22Rv1 (cell line): ENCODE measurements around the gene CDC123.

Source experiments
- H3K27ac ChIP-seq: fragments of 450-650 bp; 2 replicates; pipeline ENCODE4 v1.5.1; 2017
- ZFX ChIP-seq: fragments of 450-650 bp; IDR thresholded peaks from 2 replicates; pipeline ENCODE4 v1.6.1; 2017; ENCODE audit warnings: antibody characterized with exemption, borderline replicate concordance
- TF ChIP-seq, protein P1 (sequence below): fragments of 450-650 bp; IDR thresholded peaks from 2 replicates; pipeline ENCODE4 v1.5.1; 2017; ENCODE audit warnings: mild to moderate bottlenecking

CDC123 gene

DNA sequence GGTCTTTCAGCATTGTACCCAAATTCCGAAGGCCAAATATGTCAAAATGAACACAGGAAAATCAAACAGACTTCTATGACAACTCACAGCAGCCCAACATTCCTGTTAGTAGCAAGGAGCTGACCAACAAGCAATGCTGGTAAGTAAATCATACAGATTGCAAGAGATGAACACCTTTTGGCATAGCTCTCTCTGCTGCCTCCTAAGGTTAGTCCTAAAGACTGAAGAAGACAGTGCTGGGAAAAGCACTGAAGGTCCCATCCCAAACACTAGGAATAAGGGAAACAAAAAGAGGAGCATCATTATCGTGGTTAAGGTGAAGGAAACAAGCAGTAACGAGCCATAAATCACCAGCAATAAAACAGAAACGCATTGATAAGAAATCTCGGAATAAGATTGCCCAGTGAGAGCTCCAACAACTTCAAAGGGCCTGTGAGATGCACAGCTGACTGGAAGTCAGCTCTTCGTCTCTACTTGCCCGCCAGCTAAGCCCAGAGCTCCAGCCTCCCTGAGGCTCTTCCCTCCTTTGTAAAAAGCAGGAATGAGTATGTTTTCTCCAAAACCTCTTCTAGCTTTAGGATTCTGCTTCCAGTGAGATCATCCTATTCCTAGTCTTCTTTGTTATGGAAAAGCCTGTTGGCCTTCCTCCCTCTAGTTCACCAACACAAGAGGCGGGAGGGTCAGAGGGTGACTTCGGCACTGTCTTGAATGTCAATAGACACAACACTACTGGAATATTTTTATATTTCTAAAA lies 15.6 kb upstream of the CDC123 start:
- TF ChIP-seq ZFX, result no peak
- TF ChIP-seq, protein P1, sequence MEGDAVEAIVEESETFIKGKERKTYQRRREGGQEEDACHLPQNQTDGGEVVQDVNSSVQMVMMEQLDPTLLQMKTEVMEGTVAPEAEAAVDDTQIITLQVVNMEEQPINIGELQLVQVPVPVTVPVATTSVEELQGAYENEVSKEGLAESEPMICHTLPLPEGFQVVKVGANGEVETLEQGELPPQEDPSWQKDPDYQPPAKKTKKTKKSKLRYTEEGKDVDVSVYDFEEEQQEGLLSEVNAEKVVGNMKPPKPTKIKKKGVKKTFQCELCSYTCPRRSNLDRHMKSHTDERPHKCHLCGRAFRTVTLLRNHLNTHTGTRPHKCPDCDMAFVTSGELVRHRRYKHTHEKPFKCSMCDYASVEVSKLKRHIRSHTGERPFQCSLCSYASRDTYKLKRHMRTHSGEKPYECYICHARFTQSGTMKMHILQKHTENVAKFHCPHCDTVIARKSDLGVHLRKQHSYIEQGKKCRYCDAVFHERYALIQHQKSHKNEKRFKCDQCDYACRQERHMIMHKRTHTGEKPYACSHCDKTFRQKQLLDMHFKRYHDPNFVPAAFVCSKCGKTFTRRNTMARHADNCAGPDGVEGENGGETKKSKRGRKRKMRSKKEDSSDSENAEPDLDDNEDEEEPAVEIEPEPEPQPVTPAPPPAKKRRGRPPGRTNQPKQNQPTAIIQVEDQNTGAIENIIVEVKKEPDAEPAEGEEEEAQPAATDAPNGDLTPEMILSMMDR, result no peak
- no peak overlapping the region for H3K27ac ChIP-seq

DNA sequence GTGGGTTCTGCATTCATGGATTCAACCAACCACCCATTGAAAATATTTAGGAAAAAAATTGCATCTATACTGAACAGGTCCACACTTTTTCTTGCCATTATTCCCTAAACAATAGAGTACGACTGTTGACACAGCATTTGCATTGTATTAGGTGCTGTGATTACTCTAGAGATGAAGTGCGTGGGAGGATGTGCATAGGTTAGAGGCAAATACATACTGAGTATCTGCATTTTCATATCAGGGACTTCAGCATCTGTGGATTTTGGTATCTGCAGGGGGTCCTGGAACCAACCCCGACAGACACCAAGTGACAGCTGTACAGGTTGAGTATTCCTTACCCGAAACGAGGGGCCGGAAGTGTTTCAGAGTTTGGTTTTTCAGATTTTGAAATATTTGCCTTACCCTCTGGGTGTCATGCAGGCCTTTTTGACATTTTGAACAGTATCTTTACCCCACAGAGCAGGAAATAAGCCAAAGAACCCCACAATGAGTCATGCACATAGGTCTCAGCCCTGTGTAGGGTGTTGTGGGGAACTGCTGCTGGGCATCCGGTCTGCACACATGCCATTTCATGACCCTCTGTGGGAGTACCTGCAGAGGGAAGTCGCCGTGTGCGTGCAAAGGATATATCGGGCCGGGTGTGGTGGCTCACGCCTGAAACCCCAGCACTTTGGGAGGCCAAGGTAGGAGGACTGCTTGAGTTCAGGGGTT lies 14.8 kb upstream of the CDC123 start:
- H3K27ac ChIP-seq, result no peak overlapping the region

GRCh38 chr10:12184165-12184564 lies 11.8 kb upstream of the CDC123 start:
- H3K27ac ChIP-seq, result no peak overlapping the region
- TF ChIP-seq, protein P1, result no peak
- TF ChIP-seq ZFX, result no peak

More for the DNA sequence above, 14.8 kb upstream of the CDC123 start:
- TF ChIP-seq, protein P1, result no peak
- TF ChIP-seq ZFX, result no peak

GRCh38 chr10:12186323-12186722 lies 9.7 kb upstream of the CDC123 start:
- no peak for TF ChIP-seq ZFX
- TF ChIP-seq, protein P1, result no peak
- no peak overlapping the region for H3K27ac ChIP-seq

DNA sequence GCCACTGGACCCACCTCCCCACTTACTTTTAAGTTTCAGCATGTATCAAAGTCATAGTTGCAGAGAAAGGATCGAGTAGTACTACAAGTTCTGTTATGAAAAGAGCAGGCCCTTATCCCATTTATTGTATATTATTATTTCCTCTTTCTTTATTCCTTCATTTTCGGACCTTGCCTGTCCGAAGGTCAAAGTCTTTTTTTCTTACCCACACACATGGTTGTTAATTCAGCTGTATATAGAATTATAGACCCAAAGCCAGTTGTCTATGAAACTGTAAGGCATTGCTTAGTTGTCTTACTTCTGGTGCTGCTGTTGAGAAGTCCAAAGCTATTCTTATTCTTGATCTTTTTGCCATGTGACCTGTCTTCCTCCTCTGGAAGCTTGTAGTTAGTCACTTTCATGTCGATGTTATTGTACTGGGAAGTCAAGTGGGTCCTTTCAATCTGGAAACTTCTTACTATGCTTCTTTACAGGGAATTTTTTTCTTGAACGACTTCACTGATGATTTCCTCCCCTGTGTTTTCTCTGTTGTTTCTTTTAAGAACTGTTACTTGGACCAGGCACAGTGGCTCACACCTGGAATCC lies 8.6 kb upstream of the CDC123 start:
- TF ChIP-seq, protein P1, result no peak
- TF ChIP-seq ZFX, result no peak

GRCh38 chr10:12188656-12189055 lies 7.3 kb upstream of the CDC123 start:
- TF ChIP-seq ZFX, result no peak
- TF ChIP-seq, protein P1, result no peak
- H3K27ac ChIP-seq, result no peak overlapping the region

More for the DNA sequence above, 8.6 kb upstream of the CDC123 start:
- no peak overlapping the region for H3K27ac ChIP-seq
